ENCODE data around the gene FEZF2.

Gene FEZF2

DNA sequence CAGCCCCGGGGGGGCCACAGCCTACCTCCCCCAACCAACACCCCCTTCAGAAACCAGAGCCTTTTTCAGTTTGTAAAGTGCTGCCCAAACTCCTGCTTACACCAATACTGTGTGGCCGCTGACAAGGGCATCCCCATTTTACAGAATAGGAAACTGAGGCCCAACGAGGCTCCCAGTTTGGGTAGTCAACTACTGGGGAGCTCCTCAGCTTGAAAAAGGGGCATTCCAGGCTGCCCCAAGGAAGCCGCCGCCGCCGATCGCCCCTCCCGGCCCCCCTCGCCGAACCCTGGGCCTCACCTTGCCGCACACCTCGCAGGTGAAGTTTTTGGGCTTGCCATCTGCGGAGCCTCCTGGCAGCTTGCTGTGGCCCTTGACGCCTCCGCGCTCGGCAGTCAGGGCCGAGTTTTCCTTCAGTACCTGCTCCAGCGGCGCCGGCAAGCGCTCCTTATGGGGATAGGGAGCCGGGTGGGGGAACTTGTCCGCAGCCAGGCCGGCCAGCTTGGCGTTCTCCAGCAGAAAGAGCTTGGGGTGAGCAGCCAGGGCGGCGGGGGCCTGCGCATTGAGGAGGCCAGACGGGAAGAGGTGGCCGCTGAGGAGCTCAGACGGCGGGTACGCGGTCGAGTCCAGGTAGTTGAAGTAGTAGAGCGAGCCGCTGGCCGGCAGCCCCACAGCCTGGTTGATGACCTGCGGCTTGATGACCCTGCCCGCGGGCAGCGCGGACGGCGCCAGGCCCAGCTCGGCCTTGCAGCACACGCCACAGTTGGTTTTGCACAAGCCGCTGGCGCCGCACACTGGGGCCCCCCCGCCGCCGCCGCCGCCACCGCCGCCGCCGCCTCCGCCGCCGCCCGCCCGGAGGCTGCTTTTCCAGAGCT is 1.4 kb downstream of the FEZF2 start:
- DNase-seq = no peak

DNA sequence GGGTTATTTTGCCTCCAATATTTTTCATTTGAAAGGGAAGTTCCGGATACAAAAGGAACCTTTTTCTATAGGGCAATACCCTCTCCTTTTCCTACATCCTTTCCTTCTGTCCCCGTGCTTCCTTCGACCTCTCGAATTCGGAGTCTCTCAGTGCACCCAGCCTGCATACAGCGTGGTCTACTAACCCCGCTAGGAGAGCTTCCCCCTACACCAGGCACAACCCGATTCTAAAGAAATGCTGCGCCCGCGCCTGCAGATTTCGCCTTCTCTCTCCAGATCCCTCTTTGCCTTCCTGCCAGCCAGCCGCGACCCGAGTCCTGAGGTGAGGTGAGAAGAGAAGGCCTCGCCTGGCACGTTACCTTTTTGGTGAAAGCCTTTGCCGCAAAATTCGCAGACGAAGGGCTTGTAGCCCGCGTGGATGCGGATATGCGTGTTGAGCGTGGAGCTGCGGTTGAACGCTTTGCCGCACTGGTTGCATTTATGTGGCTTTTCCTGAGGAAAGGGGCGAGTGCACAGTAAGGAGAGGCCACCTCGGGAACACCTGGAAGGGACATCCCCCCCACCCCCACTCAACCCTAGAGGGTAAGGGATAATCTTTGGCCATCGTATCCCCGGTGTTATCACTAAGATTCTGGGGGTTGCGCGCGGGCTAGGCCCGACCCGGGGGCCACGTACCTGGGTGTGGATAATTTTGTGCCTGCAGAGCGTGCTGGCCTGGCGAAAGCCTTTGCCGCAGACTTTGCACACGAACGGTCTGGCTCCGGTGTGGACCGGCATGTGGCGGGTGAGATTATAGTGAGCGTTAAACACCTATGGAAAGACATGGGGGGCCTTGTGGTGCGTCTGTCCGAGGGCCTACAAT is 2.3 kb downstream of the FEZF2 start:
- DNase-seq = no peak

GRCh38 chr3:62370112-62370857 is 3.1 kb downstream of the FEZF2 start:
- no peak for DNase-seq

- DNase-seq = no peak
Observed at GRCh38 chr3:62369476-62369743, 3.9 kb downstream of the FEZF2 start.

GRCh38 chr3:62368705-62369475 is 4.5 kb downstream of the FEZF2 start:
- DNase-seq = no peak

GRCh38 chr3:62368290-62368704 is 5.1 kb downstream of the FEZF2 start:
- DNase-seq = no peak

DNA sequence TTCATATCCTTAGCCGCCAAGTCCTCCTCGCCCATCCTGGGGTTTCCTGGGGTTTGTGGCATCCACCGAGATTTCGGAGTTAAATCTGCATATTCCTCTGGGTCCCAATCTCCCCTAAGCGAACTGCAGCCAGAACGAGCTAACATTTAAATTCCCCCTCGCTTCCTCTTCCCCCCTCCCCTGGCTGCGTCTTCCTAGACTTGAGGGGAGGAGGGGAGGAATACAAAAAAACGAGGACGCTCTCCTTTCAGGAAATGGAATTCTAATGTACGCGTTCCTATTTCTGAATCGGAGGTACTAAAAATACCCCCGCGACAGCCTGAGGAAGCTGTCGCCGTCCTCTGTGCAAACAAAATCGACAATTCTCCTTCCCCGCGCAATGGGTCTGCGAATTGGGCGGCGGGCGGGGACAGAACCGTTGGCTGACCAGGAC is 5.6 kb downstream of the FEZF2 start:
- DNase-seq = no peak

- DNase-seq = no peak
Observed at GRCh38 chr3:62366126-62366484, 7.2 kb downstream of the FEZF2 start.

GRCh38 chr3:62365391-62366125 is 7.8 kb downstream of the FEZF2 start:
- no peak for DNase-seq

DNA sequence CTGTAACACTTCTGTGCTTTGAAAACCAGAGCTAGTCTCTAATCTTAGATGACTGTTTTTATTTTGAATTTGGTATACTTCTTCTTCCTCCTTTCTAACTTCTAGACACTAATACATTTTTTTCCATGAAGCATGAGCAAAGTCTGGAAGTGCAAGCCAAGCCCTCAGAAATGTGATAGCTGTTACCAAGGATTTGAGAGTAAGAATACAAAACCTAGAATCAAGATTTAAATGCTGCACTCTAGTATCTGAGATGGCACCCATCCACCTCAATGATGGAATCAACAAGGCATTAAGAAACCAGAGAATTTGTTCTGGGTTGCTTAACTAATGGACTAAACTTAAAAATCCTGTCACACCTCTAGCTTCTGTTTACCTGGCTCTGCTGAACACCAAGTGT is 9.2 kb downstream of the FEZF2 start:
- no peak for DNase-seq

DNA sequence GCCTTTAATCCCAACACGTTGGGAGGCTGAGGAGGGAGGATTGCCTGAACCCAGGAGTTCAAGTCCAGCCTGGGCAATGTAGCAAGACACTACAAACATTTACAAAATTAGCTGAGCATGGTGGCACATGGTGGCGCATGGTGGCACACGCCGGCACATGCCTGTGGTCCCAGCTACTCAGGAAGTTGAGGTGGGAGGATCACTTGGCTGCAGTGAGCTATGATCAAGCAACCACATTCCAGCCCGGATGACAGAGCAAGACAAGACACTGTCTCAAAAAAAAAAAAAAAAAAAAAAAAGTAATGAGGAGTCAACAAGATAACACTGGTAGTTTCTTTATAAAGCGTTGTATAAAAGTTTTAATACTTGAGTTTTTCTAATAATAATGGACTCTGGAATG is 10.1 kb downstream of the FEZF2 start:
- DNase-seq = no peak

- DNase-seq = no peak
Observed at GRCh38 chr3:62361824-62362223, 11.5 kb downstream of the FEZF2 start.

GRCh38 chr3:62361261-62361660 is 12.1 kb downstream of the FEZF2 start:
- DNase-seq = no peak

GRCh38 chr3:62359531-62359930 is 13.8 kb downstream of the FEZF2 start:
- no peak for DNase-seq

GRCh38 chr3:62356356-62356755 is 17.0 kb downstream of the FEZF2 start:
- no peak for DNase-seq

- no peak for DNase-seq
Observed at GRCh38 chr3:62355703-62356102, 17.6 kb downstream of the FEZF2 start.

DNA sequence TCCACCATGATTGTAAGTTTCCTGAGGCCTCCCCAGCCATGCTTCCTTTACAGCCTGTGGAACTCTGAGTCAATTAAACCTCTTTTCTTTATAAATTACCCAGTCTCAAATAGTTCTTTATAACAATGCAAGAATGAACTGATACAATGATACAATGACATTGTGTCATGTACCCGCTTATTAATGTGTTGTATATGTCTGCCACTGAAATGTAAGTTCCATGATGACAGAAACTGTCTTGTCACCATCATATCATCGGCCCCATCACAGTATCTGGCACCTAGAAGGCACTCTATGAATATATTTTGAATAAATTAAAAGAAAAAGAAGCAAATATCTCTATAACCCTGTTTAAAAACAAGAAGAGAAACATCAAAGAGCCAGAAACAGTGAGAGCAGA is 29.6 kb downstream of the FEZF2 start:
- DNase-seq = no peak

DNA sequence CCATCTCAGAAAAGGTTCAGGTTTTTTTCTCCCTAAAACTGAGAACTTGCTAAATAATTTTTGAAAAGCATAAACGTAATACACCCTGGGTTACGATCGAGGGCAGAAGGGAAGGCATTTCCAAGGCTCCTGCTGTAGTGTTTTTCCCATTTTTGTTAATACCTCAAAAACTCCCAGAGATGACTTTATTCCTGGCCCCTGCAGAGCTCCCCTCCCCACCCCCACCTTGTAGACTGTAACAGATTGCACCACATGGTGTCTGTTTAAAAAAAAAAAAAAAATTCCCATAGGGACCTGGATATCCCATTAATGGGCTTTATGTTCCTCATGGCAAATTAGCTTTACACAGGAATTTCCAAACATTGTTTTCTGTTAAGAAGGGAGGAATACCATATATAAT is 38.2 kb downstream of the FEZF2 start:
- DNase-seq = no peak

DNA sequence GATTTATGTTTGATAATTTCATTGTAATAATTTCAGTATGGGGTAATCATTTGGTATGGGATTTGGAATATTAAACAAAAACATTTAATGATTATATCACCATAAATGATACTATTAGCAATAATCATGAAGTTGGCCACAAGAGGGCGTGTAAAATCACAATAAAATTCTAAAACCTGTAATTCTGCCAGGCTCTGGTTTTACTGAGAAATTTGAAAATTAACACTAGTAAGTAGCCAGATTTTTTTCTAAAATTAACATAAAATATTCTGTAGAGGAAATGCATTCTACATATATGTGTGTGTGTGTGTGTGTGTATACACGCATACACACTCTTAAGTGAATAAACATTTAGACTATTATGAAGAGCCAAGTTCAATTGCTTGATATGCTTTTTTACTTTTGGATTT is 40.5 kb downstream of the FEZF2 start:
- no peak for DNase-seq

- DNase-seq = no peak
Observed at GRCh38 chr3:62332017-62332416, 41.3 kb downstream of the FEZF2 start.

- DNase-seq = no peak
Observed at GRCh38 chr3:62329971-62330370, 43.4 kb downstream of the FEZF2 start.

DNA sequence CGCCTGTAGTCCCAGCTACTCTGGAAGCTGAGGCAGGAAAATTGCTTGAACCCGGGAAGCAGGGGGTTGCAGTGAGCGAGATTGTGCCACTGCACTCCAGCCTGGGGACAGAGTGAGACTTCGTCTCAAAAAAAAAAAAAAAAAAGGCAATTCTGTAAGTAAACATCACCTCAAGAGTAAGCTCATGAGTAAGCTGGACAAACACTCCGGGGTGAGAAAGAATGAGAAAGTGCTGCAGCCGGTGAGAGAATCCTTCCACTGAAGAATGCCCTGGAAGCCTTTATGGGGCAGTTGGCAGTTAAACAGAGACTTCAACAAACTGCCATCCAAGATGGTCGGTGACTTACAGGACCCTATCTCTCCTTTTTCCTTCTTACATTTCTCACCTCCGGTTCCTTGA is 47.5 kb downstream of the FEZF2 start:
- DNase-seq = no peak
